Measurements from ENCODE around the gene KCNA1. TPM values are rescaled to one million over a fixed set of nuclear protein-coding genes. Genes with fewer than 3 reads are reported as not detected.

Gene KCNA1
- polyA plus RNA-seq, 12 donors = 0.27 to 2.1 (median 0.88) TPM; not detected in 1

GRCh38 chr12:4959381-4959780, 49.7 kb downstream of the KCNA1 start:
- no peak for DNase-seq

- no peak for DNase-seq
Measured at GRCh38 chr12:4960030-4960429, 50.3 kb downstream of the KCNA1 start.

DNA sequence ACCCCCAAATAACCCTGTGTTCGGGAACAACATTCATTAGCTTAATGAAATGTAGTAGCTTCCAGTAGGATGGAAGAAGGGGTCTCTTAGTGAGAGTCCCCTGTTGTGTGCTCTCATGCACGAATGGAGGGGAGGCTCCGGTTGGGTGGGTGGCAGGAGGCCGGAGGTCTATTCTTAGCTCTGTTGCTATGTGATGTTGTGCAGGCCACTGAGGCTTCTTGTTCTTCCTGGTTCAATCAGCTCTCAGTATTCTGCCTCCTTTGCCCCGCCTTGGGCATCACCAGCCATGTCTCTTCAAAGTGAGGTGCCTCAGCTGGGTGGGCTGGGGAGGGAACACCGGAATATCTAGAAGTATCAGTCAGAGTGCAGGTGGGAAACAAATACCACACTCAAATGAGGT, 50.8 kb downstream of the KCNA1 start:
- no peak for DNase-seq

GRCh38 chr12:4961311-4961710, 51.6 kb downstream of the KCNA1 start:
- no peak for DNase-seq

DNA sequence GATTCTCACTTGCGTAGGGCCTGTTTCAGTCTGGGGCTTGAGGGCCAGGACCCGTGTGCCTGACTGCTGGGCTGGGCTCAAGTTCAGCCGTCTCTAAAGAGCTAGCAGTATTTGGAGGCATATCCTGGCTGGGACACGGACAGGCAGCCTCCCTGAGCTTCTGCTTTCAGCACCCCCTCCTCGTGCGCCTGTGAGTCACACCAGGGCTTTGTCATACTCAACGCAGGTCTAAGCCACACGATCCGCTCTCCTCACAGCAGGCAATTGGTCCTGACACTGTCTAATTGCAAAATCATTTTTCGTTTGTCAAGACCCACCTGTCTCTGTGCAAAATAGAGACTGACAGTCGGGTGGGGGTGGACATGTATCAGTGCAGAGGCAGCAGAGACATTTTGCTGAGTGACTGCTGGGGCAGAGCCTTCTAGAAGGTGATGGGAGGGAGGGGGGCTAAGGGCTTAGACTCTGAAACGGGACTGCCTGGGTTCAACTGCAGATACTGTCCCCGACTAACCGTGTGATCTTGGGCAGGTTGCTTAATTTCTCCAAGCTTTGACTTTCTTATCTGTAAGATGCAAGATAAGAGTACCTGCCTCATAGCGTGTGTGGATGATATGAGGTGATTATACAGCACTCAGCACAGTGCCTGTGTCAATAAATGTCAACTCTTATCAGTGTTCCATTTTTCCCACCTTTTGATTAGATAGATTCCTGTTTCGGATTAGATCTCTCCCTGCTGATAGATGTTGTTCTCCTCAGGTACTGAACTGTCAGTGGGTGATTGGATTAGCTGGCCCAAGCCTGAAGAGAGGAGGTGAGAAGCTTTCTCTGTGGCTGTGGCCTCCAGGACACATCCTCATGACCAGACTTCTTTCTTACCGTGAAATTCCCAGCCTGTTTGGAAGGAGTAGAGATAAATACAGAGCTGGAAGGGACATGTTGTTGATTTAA, 53.1 kb downstream of the KCNA1 start:
- DNase-seq = no peak

Other genes with a start within 250 kb of the KCNA1 start
- 1 to 10 TPM in 10 of 12 donors, not detected in 2; 3.3 to 6.1 (median 5.5) TPM for gene GALNT8, start 189.5 kb upstream of the KCNA1 start, polyA plus RNA-seq (ENCODE audit: insufficient read length in 12 of 12)
- 1 to 10 TPM in 10 of 12 donors, not detected in 2; 2.1 to 3.6 (median 3.1) TPM for gene KCNA5, start 134.0 kb downstream of the KCNA1 start, polyA plus RNA-seq (ENCODE audit: insufficient read length in 12 of 12)

All from muscle of arm (tissue), 12 donors.